ENCODE data around the gene PLEKHH2. TPM values are rescaled to one million over a fixed set of nuclear protein-coding genes. Genes with fewer than 3 reads are reported as not detected.

The PLEKHH2 gene
- total and polyA plus RNA-seq, 2 experiments from 2014 or later: 5.4 to 6.7 TPM

GRCh38 chr2:43788646-43789045 lies 151.6 kb downstream of the PLEKHH2 start (continued):
- TF ChIP-seq EZH2phosphoT487 (IDR thresholded peaks at IDR 0.05; ENCODE audit: unreplicated experiment): no peak
- TF ChIP-seq CTCF (conservative IDR thresholded peaks at IDR 0.05; ENCODE audit: low read depth in 2 of 2): no peak

GRCh38 chr2:43790147-43790546 lies 153.1 kb downstream of the PLEKHH2 start:
- no peak overlapping the region for H3K4me3 Mint-ChIP-seq
- no peak for ATAC-seq
- no peaks in the 10 kb centered on the region for H4K20me1 ChIP-seq (replicated peaks; ENCODE audit: insufficient read depth)
- TF ChIP-seq ETS1 (IDR thresholded peaks at IDR 0.05): no peak
- no peak for TF ChIP-seq REST (IDR thresholded peaks at IDR 0.05; ENCODE audit: unreplicated experiment)
- no peak for TF ChIP-seq NANOG (IDR thresholded peaks at IDR 0.05; ENCODE audit: borderline replicate concordance)
- TF ChIP-seq EZH2 (IDR thresholded peaks at IDR 0.05; ENCODE audit: low read depth, unreplicated experiment): no peak
- no peak for TF ChIP-seq CREB1 (CRISPR knock-in tag; IDR thresholded peaks at IDR 0.05; ENCODE audit: low read depth)
- TF ChIP-seq ZNF462 (CRISPR knock-in tag; IDR thresholded peaks at IDR 0.05): no peak
- TF ChIP-seq CTCF (conservative IDR thresholded peaks at IDR 0.05; ENCODE audit: low read depth in 2 of 2): no peak
- TF ChIP-seq STAT1 (IDR thresholded peaks at IDR 0.05; ENCODE audit: unreplicated experiment): no peak
- no peak for TF ChIP-seq EZH2phosphoT487 (IDR thresholded peaks at IDR 0.05; ENCODE audit: unreplicated experiment)
- TF ChIP-seq JUNB (IDR thresholded peaks at IDR 0.05; ENCODE audit: unreplicated experiment): no peak

More at GRCh38 chr2:43790147-43790546, 153.1 kb downstream of the PLEKHH2 start:
- no peaks in the 10 kb centered on the region for H3K4me1 ChIP-seq (ENCODE audit: insufficient read depth)
- no peaks in the 10 kb centered on the region for H3K79me2 ChIP-seq (replicated peaks; ENCODE audit: insufficient read depth)
- DNase-seq (ENCODE audit: low spot score): no peak
- Mint-ChIP-seq H3K27me3 (ENCODE audit: insufficient read depth, low read depth, poor library complexity) (no peaks in the 10 kb centered on the region), H3K36me3 (ENCODE audit: low read depth) (no peaks in the 10 kb centered on the region), H3K9me3 (no peaks in the 10 kb centered on the region), H3K27ac (no peak overlapping the region), H3K4me1 (no peaks in the 10 kb centered on the region)
- H3K27ac ChIP-seq (ENCODE audit: low read depth): 0 out of 2 replicates have a peak overlapping the region, but pooled peaks have one; percentile 5
- no peaks in the 10 kb centered on the region for H3F3A ChIP-seq (replicated peaks; ENCODE audit: low read depth)
- H2AFZ ChIP-seq: no peak overlapping the region
- H3K4me3 ChIP-seq: no peak overlapping the region
- H3K36me3 ChIP-seq (ENCODE audit: insufficient read depth): no peaks in the 10 kb centered on the region
- H3K9me2 ChIP-seq (ENCODE audit: insufficient read depth): no peaks in the 10 kb centered on the region
- no peaks in the 10 kb centered on the region for H3K27me3 ChIP-seq (ENCODE audit: insufficient read depth)
- H3K4me2 ChIP-seq: no peak overlapping the region
